Fibroblast of skin of left biceps (primary cell): ENCODE data around the gene NCAPG2.

Experiments used
- DNase-seq, 2 experiments: peaks; one replicate each; pipeline ENCODE4 v3.0.0-alpha.2; 2013; ENCODE audit warnings: low read depth in 2 of 2

NCAPG2 gene

DNA sequence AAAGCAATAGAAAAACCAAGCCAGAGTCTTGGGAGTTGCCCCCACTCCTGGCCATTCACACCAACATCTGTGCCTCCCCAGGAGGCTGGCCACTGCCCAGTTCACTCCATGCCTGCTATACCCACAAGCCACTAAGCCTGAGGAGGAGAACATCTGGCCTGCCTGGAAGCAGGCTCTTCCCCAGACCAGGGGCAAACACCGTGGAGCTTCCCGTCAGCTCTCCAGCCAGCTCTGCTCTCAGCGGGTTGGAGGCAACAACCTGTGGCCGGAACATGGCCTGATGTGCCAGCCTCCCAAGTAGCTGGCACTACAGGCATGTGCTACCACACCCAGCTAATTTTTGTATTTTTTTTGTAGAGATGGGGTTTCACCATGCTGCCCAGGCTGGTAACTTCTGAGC, 107.9 kb downstream of the NCAPG2 start:
- no peak for DNase-seq

GRCh38 chr7:158596309-158596708, 108.3 kb downstream of the NCAPG2 start:
- no peak for DNase-seq

DNA sequence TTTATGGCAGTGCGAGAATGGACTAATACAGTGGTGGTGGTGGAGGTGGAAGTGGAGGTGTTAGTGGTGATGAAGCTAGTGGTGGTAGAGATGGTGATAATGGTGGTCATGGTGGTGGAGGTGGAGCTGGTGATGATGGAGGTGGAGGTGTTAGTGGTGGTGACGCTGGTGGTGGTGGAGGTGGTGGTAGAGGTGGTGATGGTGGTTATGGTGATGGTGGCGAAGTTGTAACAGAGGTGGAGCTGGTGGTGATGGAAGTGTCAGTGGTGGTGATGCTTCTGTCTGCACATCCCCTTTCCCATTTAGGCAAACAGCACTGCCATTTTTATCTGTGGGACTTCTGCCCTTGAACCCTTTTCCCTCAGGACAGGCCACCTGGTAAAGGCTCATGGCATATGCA, 109.5 kb downstream of the NCAPG2 start:
- no peak for DNase-seq

DNA sequence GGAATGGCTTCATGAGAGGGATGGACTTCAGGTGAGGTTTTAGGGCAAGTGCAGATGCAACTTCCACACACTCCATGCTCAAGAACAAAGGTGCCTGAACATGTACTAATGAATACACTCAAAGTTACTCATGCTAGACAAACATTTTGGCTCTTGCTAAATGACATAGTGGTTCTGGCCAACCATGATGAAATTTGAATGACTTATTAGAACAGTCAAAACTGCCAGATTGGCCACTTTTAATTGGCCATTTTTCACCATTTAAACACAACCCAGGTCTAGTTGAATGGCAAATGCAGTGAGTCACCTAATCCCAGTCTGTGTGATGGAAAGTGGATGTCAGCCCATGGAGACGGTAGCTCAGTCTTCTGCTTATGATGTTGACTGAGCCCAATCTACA, 112.1 kb downstream of the NCAPG2 start:
- DNase-seq, result no peak

DNA sequence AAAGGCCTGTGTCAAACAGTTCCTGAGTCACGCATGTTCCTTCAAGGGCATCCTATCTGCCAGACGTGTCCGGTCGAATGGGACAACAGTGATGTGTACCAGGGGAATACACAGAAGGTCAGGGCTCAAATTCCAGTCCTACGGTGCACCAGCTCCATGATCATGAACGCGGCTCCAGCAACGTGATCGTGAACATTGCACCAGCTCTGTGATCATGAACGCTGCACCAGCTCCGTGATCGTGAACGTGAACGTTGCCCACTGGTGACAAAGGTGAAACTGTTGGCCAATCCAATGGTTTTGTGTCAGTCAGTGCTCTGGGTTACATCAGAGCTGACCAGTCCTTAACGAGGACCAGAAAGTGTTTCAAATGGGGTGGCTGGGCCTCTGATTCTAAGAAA, 112.7 kb downstream of the NCAPG2 start:
- no peak for DNase-seq

- no peak for DNase-seq
Observed at GRCh38 chr7:158590181-158590530, 114.4 kb downstream of the NCAPG2 start.

DNA sequence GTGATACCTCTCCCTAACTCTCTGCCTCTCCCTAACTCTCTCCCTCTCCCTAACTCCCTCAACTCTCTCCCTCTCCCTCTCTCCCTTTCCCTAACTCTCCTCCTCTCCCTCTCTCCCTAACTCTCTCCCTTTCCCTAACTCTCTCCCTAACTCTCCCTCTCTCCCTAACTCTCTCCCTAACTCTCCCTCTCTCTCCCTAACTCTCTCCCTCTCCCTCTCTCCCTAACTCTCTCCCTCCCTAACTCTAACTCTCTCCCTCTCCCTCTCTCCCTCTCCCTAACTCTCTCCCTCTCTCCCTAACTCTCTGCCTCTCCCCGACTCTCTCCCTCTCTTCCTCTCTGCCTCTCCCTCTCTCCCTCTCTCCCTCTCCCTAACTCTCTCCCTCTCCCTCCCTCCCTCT, 115.0 kb downstream of the NCAPG2 start:
- DNase-seq, result no peak

DNA sequence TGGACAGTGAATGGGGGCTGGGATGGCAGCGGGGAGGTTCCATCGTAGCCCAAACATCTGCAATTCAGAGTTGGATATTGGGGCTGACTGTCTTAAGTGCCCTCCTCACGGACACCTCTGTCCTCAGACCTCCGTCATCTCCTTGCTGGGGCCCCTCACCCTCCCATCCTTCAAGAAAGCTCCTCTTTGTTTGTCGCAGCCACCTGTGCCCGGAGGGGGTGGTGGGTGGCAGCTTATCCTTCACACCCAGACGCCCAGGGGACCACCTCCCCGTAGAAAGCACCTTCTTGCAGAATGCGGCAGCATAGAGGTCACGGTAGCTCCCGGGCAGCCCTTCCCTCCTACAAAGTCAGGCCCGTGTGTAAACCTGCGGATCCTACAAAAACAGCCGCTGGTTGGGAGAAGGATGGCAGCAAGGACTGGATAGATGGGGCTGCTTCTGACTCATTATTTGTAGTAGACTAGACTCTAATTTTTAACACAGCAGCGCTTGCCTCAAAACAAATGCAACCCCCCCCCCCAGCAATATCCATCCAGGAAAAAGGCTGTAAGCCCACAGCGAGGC, 115.6 kb downstream of the NCAPG2 start:
- no peak for DNase-seq

- DNase-seq, result no peak
Observed at GRCh38 chr7:158588085-158588877, 116.3 kb downstream of the NCAPG2 start.

GRCh38 chr7:158587162-158588084, 117.2 kb downstream of the NCAPG2 start, which contains the start of gene PTPRN2:
Gene PTPRN2 (minus strand): TSS chr7:158587823.
- peak; percentile 13 for DNase-seq

DNA sequence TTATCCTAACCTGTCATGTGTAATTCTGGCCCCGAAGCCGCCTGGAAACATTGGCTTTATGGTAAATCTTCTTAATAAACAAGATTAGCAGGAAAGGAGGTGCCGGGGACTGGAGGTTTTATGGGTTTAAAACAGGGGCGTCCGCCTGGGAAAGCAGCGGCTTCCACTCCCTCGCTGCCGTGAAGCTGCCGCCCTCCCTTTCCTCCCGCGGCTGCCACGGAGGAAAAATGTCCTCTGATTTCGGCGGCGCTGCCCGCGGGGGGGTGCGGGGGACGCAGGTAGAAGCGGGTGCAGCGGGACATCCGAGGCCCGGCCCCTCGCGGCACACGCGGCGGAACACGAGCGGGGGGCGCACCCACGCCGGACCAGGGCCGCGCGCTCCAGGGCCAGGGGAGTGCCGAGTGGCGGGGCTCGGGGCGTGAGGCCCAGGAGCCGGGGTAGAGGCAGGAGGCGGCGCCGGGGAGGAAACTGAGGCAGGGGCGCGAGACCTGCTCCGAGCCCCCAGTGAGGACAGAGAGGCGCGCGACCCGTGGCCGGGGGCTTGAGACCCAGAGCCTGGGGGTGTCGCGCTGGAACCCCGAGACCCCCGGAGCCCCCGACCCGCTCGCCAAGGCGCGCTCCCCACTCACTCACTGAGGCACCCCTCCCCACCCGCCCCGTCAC, 118.0 kb downstream of the NCAPG2 start:
- DNase-seq, result no peak

GRCh38 chr7:158585721-158586498, 118.7 kb downstream of the NCAPG2 start:
- DNase-seq, result no peak

DNA sequence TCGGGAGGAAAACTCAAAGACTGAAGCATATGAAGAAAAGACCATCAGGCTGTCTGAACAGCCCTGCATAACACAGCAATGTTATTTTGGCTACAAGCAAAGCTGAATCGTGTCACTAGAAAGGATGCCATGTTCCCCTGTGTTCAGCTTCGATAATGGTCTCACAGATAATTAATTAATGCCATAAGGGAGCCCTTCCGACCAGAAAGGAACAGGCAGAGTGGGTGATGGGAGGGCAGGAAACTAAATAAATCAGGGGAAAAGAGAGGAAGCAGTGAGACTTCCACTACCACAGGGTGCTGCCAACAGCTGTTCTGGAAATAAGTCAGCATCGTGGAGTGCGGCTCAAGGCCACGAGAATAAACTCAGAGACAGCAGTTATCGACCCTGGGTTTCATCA, 120.2 kb downstream of the NCAPG2 start:
- no peak for DNase-seq

GRCh38 chr7:158583810-158584209, 120.8 kb downstream of the NCAPG2 start:
- DNase-seq, result no peak

GRCh38 chr7:158583143-158583542, 121.5 kb downstream of the NCAPG2 start:
- no peak for DNase-seq

GRCh38 chr7:158582089-158582456, 122.5 kb downstream of the NCAPG2 start:
- DNase-seq, result no peak

DNA sequence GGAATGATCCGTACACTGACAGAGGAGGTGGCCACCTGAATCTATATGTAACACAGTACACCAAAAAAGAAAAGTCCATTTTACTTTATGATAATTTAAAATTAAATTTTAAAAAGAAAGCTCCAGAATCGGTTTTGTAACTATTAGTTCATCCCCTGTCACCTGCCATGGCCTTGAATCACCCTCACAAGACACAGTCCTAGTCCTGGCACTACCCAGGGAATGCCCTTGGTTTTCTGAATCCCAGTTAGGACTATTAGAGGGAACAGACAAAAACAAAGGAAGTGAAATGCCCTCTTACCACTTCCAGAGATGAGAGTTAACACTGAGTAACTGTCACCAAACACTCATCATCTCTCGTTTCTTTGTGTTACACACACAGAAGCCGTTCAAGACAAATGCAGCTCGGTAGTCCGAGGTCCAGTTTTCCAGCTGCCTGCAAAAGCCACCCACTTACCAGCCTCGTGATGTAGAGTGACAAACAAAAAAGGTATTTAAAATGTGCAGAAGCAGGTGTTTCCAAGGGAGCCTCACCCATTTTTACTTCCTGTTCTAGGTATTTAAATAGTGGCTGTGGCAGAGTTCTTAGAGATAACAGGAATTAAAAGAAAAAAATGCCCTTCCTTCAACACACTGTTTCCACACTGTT, 123.0 kb downstream of the NCAPG2 start:
- DNase-seq, result no peak
